Measurements from ENCODE around the gene EML2. TPM values are rescaled to one million over a fixed set of nuclear protein-coding genes. Genes with fewer than 3 reads are reported as not detected.
"Not testable (repeated sequence)": the region's sequence is repeated elsewhere in the genome, so short reads cannot be mapped to it uniquely, and the experiment has no call there.

EML2 gene
- total RNA-seq, 2 donors from 2014 or later = 25.7 to 60.6 TPM

GRCh38 chr19:45621976-45622503 is 17.2 kb downstream of the EML2 start:
- H3K36me3 ChIP-seq (replicated peaks in 1 of 2; ENCODE audit: insufficient read depth in 1 of 2, low read depth in 2 of 2) = peaks cover 0 to 4% of the 10 kb centered on the region in 2 donors
- WGBS, 2 donors = 82 to 90% methylated on average over 6 of the region's 6 CpGs

GRCh38 chr19:45621389-45621788 is 17.8 kb downstream of the EML2 start:
- 93 to 95% methylated on average over 17 of the region's 17 CpGs for WGBS, 2 donors
- Histone ChIP-seq H3K27me3 (no peaks in the 10 kb centered on the region), H3K9me3 (no peaks in the 10 kb centered on the region), H3K27ac (no peak overlapping the region), H3K36me3 (replicated peaks in 1 of 2; ENCODE audit: insufficient read depth in 1 of 2, low read depth in 2 of 2) (peaks cover 0 to 4% of the 10 kb centered on the region in 2 donors), H3K4me3 (no peak overlapping the region), H3K4me1 (no peaks in the 10 kb centered on the region)
- DNase-seq (no peak), ATAC-seq (no peak)
- TF ChIP-seq POLR2A (IDR thresholded peaks at IDR 0.05) (no peak), CTCF (IDR thresholded peaks at IDR 0.05) (no peak)
- intact Hi-C loops (cut with DNase I) = no loop called here

More at GRCh38 chr19:45621976-45622503, 17.2 kb downstream of the EML2 start:
- no peak overlapping the region for H3K4me3 ChIP-seq
- no peaks in the 10 kb centered on the region for H3K27me3 ChIP-seq
- no peak overlapping the region for H3K27ac ChIP-seq
- ATAC-seq (no peak), DNase-seq (no peak)
- H3K9me3 ChIP-seq = no peaks in the 10 kb centered on the region
- TF ChIP-seq POLR2A (IDR thresholded peaks at IDR 0.05) (no peak), CTCF (IDR thresholded peaks at IDR 0.05) (no peak)
- no peaks in the 10 kb centered on the region for H3K4me1 ChIP-seq
- intact Hi-C loops (cut with DNase I) = no loop called here

- ATAC-seq = no peak
- H3K4me3 ChIP-seq = peak overlapping the region in 1 of 2 donors; percentile 7
- no peaks in the 10 kb centered on the region for H3K27me3 ChIP-seq
- peak overlapping the region; percentile 57 to 87 (median 81) for H3K27ac ChIP-seq
- H3K9me3 ChIP-seq = no peaks in the 10 kb centered on the region
- 58 to 84% methylated on average over 5 to 10 of the region's 10 CpGs for WGBS, 2 donors
- TF ChIP-seq CTCF (IDR thresholded peaks at IDR 0.05) = no peak
- no peak for TF ChIP-seq POLR2A (IDR thresholded peaks at IDR 0.05)
- DNase-seq = peak in 2 of 4 donors; percentile 23 to 33
- no peaks in the 10 kb centered on the region for H3K4me1 ChIP-seq
- H3K36me3 ChIP-seq (replicated peaks in 1 of 2; ENCODE audit: insufficient read depth in 1 of 2, low read depth in 2 of 2) = peaks cover 0 to 10% of the 10 kb centered on the region in 2 donors
- intact Hi-C loops (cut with DNase I) = no loop called here
Observed at GRCh38 chr19:45616704-45617017, 22.5 kb downstream of the EML2 start.

- peak; percentile 96 to 98 (median 97) for DNase-seq
- Histone ChIP-seq H3K4me1 (no peaks in the 10 kb centered on the region), H3K9me3 (no peaks in the 10 kb centered on the region), H3K36me3 (replicated peaks in 1 of 2; ENCODE audit: insufficient read depth in 1 of 2, low read depth in 2 of 2) (peaks cover 0 to 9% of the 10 kb centered on the region in 2 donors), H3K4me3 (peak overlapping the region in 1 of 2 donors; percentile 7), H3K27me3 (no peaks in the 10 kb centered on the region), H3K27ac (peak overlapping the region; percentile 57 to 87 (median 81))
- 18 to 45% methylated on average over 12 to 21 of the region's 37 CpGs for WGBS, 2 donors
- peak; percentile 96 for ATAC-seq
- intact Hi-C loops (cut with DNase I) = no loop called here
- TF ChIP-seq POLR2A (IDR thresholded peaks at IDR 0.05) (peak; percentile 41 to 74 (median 69)), CTCF (IDR thresholded peaks at IDR 0.05) (no peak)
Observed at GRCh38 chr19:45615795-45616703, 23.1 kb downstream of the EML2 start.

GRCh38 chr19:45615056-45615455 is 24.1 kb downstream of the EML2 start:
- ATAC-seq; DNase-seq; H3K9me3 ChIP-seq; intact Hi-C loops (cut with DNase I); H3K4me3 ChIP-seq; H3K27me3 ChIP-seq; H3K4me1 ChIP-seq; H3K36me3 ChIP-seq (replicated peaks in 1 of 2; ENCODE audit: insufficient read depth in 1 of 2, low read depth in 2 of 2): not testable (repeated sequence)
- H3K27ac ChIP-seq = peak overlapping the region in 1 of 4 donors; percentile 33
- WGBS, 2 donors = 88 to 89% methylated on average over 8 to 9 of the region's 9 CpGs
